HepG2 (cell line): ENCODE data around the gene CYB5D1. TPM values are rescaled to one million over a fixed set of nuclear protein-coding genes. Genes with fewer than 3 reads are reported as not detected.

Source experiments
- ATAC-seq: fragments of 200-7000 bp; cut with Tn5 transposase; 3 replicates; pipeline ENCODE4 v1.9.1; 2020; ENCODE audit warnings: mild to moderate bottlenecking, moderate library complexity
- BruUV-seq: library from RNA; stranded (reverse); fragments of 400-500 nt; replicated peaks from 2 replicates; lab custom pipeline; 2021; lab: Mats Ljungman, UMichigan
- CTCF ChIA-PET: fragments of 300-600 bp; formaldehyde crosslinking; extraction: SDS; loops from one replicate; lab custom pipeline; 2021; ENCODE audit warnings: low total read pairs, inconsistent platforms, low intra/inter-chr PET ratio; lab: Yijun Ruan, JAX
- POLR2A ChIA-PET: fragments of 350-600 bp; sonication (Branson Sonifier 250); formaldehyde crosslinking; loops from one replicate; lab custom pipeline; 2020; ENCODE audit warnings: antibody characterized with exemption, inconsistent platforms; lab: Yijun Ruan, JAX
- DNase-seq: peaks from one replicate; pipeline ENCODE4 v3.0.0-alpha.2; 2015; ENCODE audit warnings: low spot score
- FAIRE-seq: peaks from 3 replicates; lab custom pipeline; 2011; peaks lifted over from hg19 to GRCh38; lab: Jason Lieb, UNC
- H2AFZ ChIP-seq: one replicate; pipeline ENCODE4 v1.6.1; 2011; ENCODE audit warnings: low read length, inconsistent platforms
- H3K27ac ChIP-seq: fragments of 300-600 bp; 3 replicates; pipeline ENCODE4 v1.8.0; 2011; ENCODE audit warnings: mixed run types, mild to moderate bottlenecking, mixed read lengths, low read length, inconsistent platforms; ENCODE audit not compliant: insufficient read depth; ENCODE audit errors: extremely low read length
- H3K27me3 ChIP-seq, 2 experiments: fragments of 200-600 bp in 1 of 2; 2 replicates in 1 of 2; 3 replicates in 1 of 2; pipeline versions ENCODE4 v1.6.0 to v1.8.0; 2011; ENCODE audit warnings: low read length in 2 of 2, mild to moderate bottlenecking in 2 of 2, moderate library complexity in 2 of 2, inconsistent platforms in 1 of 2; ENCODE audit not compliant: insufficient read depth in 2 of 2, control insufficient read depth in 1 of 2
- H3K36me3 ChIP-seq, 2 experiments: fragments of 200-600 bp in 1 of 2; replicated peaks in 1 of 2; 2 replicates in 1 of 2; 3 replicates in 1 of 2; pipeline versions ENCODE4 v1.5.1 to v1.8.0; 2011; ENCODE audit warnings: low read length in 2 of 2, inconsistent platforms in 1 of 2; ENCODE audit not compliant: insufficient read depth in 2 of 2, control insufficient read depth in 1 of 2
- H3K4me1 ChIP-seq: 2 replicates; pipeline ENCODE4 v1.5.1; 2012; ENCODE audit warnings: low read length, inconsistent platforms; ENCODE audit not compliant: insufficient read depth
- H3K4me2 ChIP-seq: 2 replicates; pipeline ENCODE4 v1.6.0; 2011; ENCODE audit warnings: low read depth, low read length, inconsistent platforms
- H3K4me3 ChIP-seq, 3 experiments: fragments of 200-600 bp in 1 of 3; sonication (generic), shearing (Covaris generic) in 1 of 3; replicated peaks in 1 of 3; 2 replicates each; pipeline ENCODE4 v1.5.1; 2011 to 2016; ENCODE audit warnings: low read length in 3 of 3, inconsistent platforms in 2 of 3, low read depth in 2 of 3, mild to moderate bottlenecking in 2 of 3, control low read depth in 1 of 3, mixed read lengths in 1 of 3; ENCODE audit not compliant: insufficient read depth in 1 of 3
- H3K79me2 ChIP-seq: one replicate; pipeline ENCODE4 v1.6.1; 2011; ENCODE audit warnings: low read length, inconsistent platforms; ENCODE audit not compliant: insufficient read depth
- H3K9ac ChIP-seq: 2 replicates; pipeline ENCODE4 v1.6.0; 2011; ENCODE audit warnings: mild to moderate bottlenecking, low read depth, low read length, inconsistent platforms; ENCODE audit not compliant: insufficient read depth
- H3K9me3 ChIP-seq: 2 replicates; pipeline ENCODE4 v1.5.1; 2012; ENCODE audit warnings: mild to moderate bottlenecking, low read length
- H4K20me1 ChIP-seq: 2 replicates; pipeline ENCODE4 v1.6.0; 2011; ENCODE audit warnings: inconsistent platforms, mild to moderate bottlenecking, low read length, moderate library complexity; ENCODE audit not compliant: insufficient read depth
- ARID3A ChIP-seq: IDR thresholded peaks from 2 replicates; pipeline ENCODE4 v1.6.1; 2012; ENCODE audit warnings: low read depth, low read length, improper control_type of control experiment
- CTCF ChIP-seq: sonication (generic); formaldehyde crosslinking; IDR thresholded peaks from 2 replicates; pipeline ENCODE4 v1.5.0; 2020; ENCODE audit warnings: mild to moderate bottlenecking, missing genetic modification reagents, moderate library complexity
- FOXA1 ChIP-seq, 2 experiments: fragments of 450-650 bp in 1 of 2; sonication (generic) in 1 of 2; formaldehyde crosslinking in 1 of 2; IDR thresholded peaks; 2 replicates each; pipeline versions ENCODE4 v1.4.0 to v1.6.1; 2016 to 2020; ENCODE audit warnings: missing genetic modification reagents in 1 of 2
- LCORL ChIP-seq, 2 experiments: fragments of 450-650 bp in 1 of 2; sonication (generic) in 1 of 2; formaldehyde crosslinking in 1 of 2; IDR thresholded peaks; 2 replicates each; pipeline versions ENCODE4 v1.5.0 to v1.6.1; 2017 to 2020; ENCODE audit warnings: antibody characterized with exemption in 1 of 2, missing genetic modification reagents in 1 of 2
- MIXL1 ChIP-seq: IDR thresholded peaks from 2 replicates; pipeline ENCODE4 v1.6.1; 2016
- RAD21 ChIP-seq: fragments of 450-650 bp; formaldehyde crosslinking; IDR thresholded peaks from 2 replicates; pipeline ENCODE4 v1.5.0; 2020; ENCODE audit warnings: mild to moderate bottlenecking
- REPIN1 ChIP-seq: sonication (generic); formaldehyde crosslinking; IDR thresholded peaks from 2 replicates; pipeline ENCODE4 v1.8.0; 2022; ENCODE audit warnings: missing genetic modification reagents, low read depth, mild to moderate bottlenecking, borderline replicate concordance
- SMARCC2 ChIP-seq: fragments of 450-650 bp; IDR thresholded peaks from 2 replicates; pipeline ENCODE4 v1.6.1; 2017; ENCODE audit warnings: antibody characterized with exemption, mild to moderate bottlenecking
- SMC3 ChIP-seq: IDR thresholded peaks from 2 replicates; pipeline ENCODE4 v1.6.1; 2011; ENCODE audit warnings: low read length, improper control_type of control experiment
- STAG1 ChIP-seq: sonication (generic); formaldehyde crosslinking; IDR thresholded peaks from 2 replicates; pipeline ENCODE4 v1.4.0; 2020; ENCODE audit warnings: missing genetic modification reagents
- TAF15 ChIP-seq: fragments of 200-400 bp; formaldehyde crosslinking; IDR thresholded peaks from one replicate; pipeline ENCODE4 v1.6.1; 2018; ENCODE audit warnings: mild to moderate bottlenecking, low read depth, low read length; ENCODE audit not compliant: poor library complexity, severe bottlenecking
- TEAD3 ChIP-seq: optimal IDR thresholded peaks from 2 replicates; pipeline ENCODE3; 2016; ENCODE audit warnings: borderline replicate concordance
- TFDP1 ChIP-seq: IDR thresholded peaks from 2 replicates; pipeline ENCODE4 v1.6.1; 2016; ENCODE audit warnings: missing compliant biosample characterization, missing genetic modification reagents, borderline replicate concordance
- ZC3H13 ChIP-seq: sonication (generic); formaldehyde crosslinking; IDR thresholded peaks from 2 replicates; pipeline ENCODE4 v1.8.1; 2023; ENCODE audit warnings: mild to moderate bottlenecking, missing genetic modification reagents, moderate library complexity
- ZNF766 ChIP-seq: sonication (generic); formaldehyde crosslinking; IDR thresholded peaks from 2 replicates; pipeline ENCODE4 v1.5.0; 2020; ENCODE audit warnings: missing genetic modification reagents, borderline replicate concordance
- WGBS: methylation state at CpG from one replicate; pipeline ENCODE4 v1.1.6; 2017; ENCODE audit warnings: low lambda C conversion rate; 5-methylcytosine and 5-hydroxymethylcytosine counted together
- in situ Hi-C: cut with HindIII; loops from 2 replicates; pipeline ENCODE4 v1.10.0; 2017; ENCODE audit warnings: low pct_unique_long_range_greater_than_20kb; ENCODE audit not compliant: extremely low pct_ligation_motif_present
- intact Hi-C: fragments of 100-400 bp; cut with micrococcal nuclease; formaldehyde crosslinking; loops from one replicate; pipeline ENCODE4 v1.10.0; 2022; ENCODE audit not compliant: unreplicated experiment
- polyA plus RNA-seq, 8 experiments: library from polyadenylated mRNA; depleted of rRNA in 3 of 8; stranded (reverse) in 7 of 8; unstranded in 1 of 8; fragments of >200 nt; fragmentation: Illumina TruSeq in 4 of 8; extraction: Trizol in 4 of 8; gene quantifications; 2 replicates each; pipeline versions ENCODE4 v1.2.1 to v1.2.3, GENCODE V29; 2011 to 2016; ENCODE audit warnings: low read depth in 4 of 8, missing spikeins in 1 of 8, mixed read lengths in 1 of 8; ENCODE audit not compliant: insufficient read depth in 1 of 8
- total RNA-seq, 5 experiments: library from RNA; depleted of rRNA; stranded (reverse); fragments of >200 nt; fragmentation: Illumina TruSeq; extraction: Trizol; gene quantifications; 2 replicates each; pipeline ENCODE4 v1.2.3, GENCODE V29; 2016; ENCODE audit warnings: low read depth in 1 of 5
- TF ChIP-seq, protein P1 (sequence below): IDR thresholded peaks from 2 replicates; pipeline ENCODE4 v1.6.1; 2012; ENCODE audit warnings: inconsistent platforms

CYB5D1 gene
- total and polyA plus RNA-seq, 2 of the 13 experiments (the other 11 are each of a cell fraction or from before 2014, with no cell fraction given): 8.9 to 17.0 TPM

- intact Hi-C loops (loop anchor here (1.0 kb wide), 1 partner anchor 34 kb away; no protein-coding TSS in a partner anchor), in situ Hi-C loops (loop anchor here (5.0 kb wide), 2 partner anchors 40 to 75 kb away; partner anchors contain the start of genes CYB5D1, NAA38 and TMEM88)
- Histone ChIP-seq H3K4me3 (no peak overlapping the region), H2AFZ (no peak overlapping the region), H3K9ac (no peak overlapping the region), H3K27me3 (no peaks in the 10 kb centered on the region), H3K4me2 (no peak overlapping the region), H3K27ac (no peak overlapping the region), H3K79me2 (no peaks in the 10 kb centered on the region), H3K9me3 (no peaks in the 10 kb centered on the region), H3K36me3 (peaks cover 0 to 2% of the 10 kb centered on the region in 2 experiments; a peak in 2 of 5 replicates), H3K4me1 (peaks cover 15% of the 10 kb centered on the region), H4K20me1 (no peaks in the 10 kb centered on the region)
- DNase-seq (peak; percentile 62), ATAC-seq (peak; percentile 87), FAIRE-seq (peak; percentile 44)
- POLR2A ChIA-PET: no interaction called here
- CTCF ChIA-PET: interaction anchor here (0.7 to 2.1 kb wide), 6 partner anchors 36 to 154 kb away, joined by 3 to 39 read pairs (median 7); partner anchors contain the start of genes CYB5D1 and NAA38
- BruUV-seq: no TSS peak
- 44% methylated on average over 6 of the region's 6 CpGs for WGBS
- TF ChIP-seq TEAD3 (CRISPR knock-in tag) (no peak), RAD21 (CRISPR knock-in tag) (peak; percentile 86), CTCF (peak; percentile 74), REPIN1 (CRISPR knock-in tag) (no peak), FOXA1 (IDR thresholded peaks at IDR 0.05) (no peak), FOXA1 (CRISPR knock-in tag; IDR thresholded peaks at IDR 0.05) (no peak), MIXL1 (CRISPR knock-in tag) (0 out of 2 replicates have a peak, but pooled peaks have one; percentile 15), STAG1 (CRISPR knock-in tag) (peak; percentile 90), ZC3H13 (CRISPR knock-in tag) (0 out of 2 replicates have a peak, but pooled peaks have one; percentile 30), ZNF766 (no peak), SMC3 (peak; percentile 95), SMARCC2 (no peak), TFDP1 (CRISPR knock-in tag) (0 out of 2 replicates have a peak, but pooled peaks have one; percentile 39), TAF15 (no peak), LCORL (IDR thresholded peaks at IDR 0.05) (no peak), LCORL (CRISPR knock-in tag; IDR thresholded peaks at IDR 0.05) (0 out of 2 replicates have a peak, but pooled peaks have one; percentile 52), ARID3A (0 out of 2 replicates have a peak, but pooled peaks have one; percentile 22)
- TF ChIP-seq, protein P1, sequence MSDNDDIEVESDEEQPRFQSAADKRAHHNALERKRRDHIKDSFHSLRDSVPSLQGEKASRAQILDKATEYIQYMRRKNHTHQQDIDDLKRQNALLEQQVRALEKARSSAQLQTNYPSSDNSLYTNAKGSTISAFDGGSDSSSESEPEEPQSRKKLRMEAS: peak; percentile 33; the same call in 1 of the 2 replicates
Measured at GRCh38 chr17:7897773-7898172, 40.0 kb downstream of the CYB5D1 start.
